HFF-Myc (cell line): ENCODE data around the gene UBE2U.

Experiments
- DNase-seq: peaks from one replicate; pipeline ENCODE4 v3.0.0-alpha.2; 2011; ENCODE audit warnings: low read depth; ENCODE audit errors: extremely low read depth
- H3K4me3 ChIP-seq: replicated peaks from 2 replicates; pipeline ENCODE4 v1.5.1; 2011; ENCODE audit warnings: low read depth, mild to moderate bottlenecking, control low read depth, low read length
- TF ChIP-seq, protein P1 (sequence below): IDR thresholded peaks from 2 replicates; pipeline ENCODE4 v1.5.1; 2012; ENCODE audit warnings: mild to moderate bottlenecking, low read depth, low read length, control low read depth; ENCODE audit errors: missing control alignments

UBE2U gene

DNA sequence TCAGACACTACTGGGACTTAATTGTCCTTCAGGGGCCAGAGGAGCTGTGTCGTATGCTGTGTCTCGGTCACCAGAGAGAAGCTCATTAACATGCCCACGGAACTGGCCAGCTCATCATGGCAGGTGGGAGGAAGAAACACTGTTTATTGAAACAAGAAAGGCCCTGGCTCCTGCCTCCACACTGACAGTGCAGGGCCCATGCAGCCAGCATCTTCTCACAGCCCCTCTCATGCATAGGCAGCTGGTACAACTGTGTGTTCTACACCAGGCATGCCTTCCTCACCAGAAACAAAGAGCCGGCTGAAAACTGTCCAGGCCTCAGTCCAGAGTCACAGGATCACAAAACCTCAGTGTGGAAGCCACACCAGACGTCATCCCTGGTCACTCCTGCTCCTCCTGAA is 106.0 kb downstream of the UBE2U start:
- TF ChIP-seq, protein P1, sequence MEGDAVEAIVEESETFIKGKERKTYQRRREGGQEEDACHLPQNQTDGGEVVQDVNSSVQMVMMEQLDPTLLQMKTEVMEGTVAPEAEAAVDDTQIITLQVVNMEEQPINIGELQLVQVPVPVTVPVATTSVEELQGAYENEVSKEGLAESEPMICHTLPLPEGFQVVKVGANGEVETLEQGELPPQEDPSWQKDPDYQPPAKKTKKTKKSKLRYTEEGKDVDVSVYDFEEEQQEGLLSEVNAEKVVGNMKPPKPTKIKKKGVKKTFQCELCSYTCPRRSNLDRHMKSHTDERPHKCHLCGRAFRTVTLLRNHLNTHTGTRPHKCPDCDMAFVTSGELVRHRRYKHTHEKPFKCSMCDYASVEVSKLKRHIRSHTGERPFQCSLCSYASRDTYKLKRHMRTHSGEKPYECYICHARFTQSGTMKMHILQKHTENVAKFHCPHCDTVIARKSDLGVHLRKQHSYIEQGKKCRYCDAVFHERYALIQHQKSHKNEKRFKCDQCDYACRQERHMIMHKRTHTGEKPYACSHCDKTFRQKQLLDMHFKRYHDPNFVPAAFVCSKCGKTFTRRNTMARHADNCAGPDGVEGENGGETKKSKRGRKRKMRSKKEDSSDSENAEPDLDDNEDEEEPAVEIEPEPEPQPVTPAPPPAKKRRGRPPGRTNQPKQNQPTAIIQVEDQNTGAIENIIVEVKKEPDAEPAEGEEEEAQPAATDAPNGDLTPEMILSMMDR, result no peak
- no peak overlapping the region for H3K4me3 ChIP-seq
- DNase-seq, result no peak

DNA sequence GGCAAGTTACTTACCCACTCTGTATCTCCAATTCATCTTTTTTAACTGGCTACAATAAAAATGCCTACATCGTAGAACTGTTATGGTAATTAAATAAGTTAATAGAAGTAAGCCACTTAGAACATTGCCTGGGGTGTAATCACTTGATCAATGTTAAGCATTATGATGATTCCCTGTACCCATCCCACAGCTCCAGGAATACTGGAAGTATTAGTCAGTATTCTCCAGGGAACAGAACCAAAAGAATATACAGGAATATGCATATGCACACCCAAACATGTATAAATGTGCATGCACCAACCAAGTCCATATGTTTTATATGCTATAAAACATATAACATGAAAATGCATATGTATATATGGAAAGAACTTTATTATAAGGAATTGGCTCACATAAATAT is 107.3 kb downstream of the UBE2U start:
- DNase-seq, result no peak
- no peak overlapping the region for H3K4me3 ChIP-seq
- TF ChIP-seq, protein P1, result no peak

DNA sequence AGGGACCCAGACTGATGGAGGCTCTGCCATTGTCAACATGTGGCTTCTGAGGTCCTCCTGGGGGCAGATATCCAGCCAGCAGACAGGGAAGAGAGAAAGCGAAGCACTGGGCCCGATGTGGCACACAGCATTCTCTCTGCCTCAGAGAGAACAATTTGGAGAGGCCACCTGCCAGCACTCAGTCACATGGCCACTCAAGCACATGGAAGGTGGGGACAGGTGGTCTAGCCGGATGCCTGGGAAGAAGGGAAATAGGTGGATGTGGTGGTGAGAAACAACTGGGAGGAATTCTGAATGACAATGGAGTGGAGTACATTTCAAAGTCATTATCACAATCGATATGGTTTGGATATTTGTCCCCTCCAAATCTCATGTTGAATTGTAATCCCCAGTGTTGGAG is 109.0 kb downstream of the UBE2U start:
- no peak overlapping the region for H3K4me3 ChIP-seq
- no peak for DNase-seq
- TF ChIP-seq, protein P1, result no peak

DNA sequence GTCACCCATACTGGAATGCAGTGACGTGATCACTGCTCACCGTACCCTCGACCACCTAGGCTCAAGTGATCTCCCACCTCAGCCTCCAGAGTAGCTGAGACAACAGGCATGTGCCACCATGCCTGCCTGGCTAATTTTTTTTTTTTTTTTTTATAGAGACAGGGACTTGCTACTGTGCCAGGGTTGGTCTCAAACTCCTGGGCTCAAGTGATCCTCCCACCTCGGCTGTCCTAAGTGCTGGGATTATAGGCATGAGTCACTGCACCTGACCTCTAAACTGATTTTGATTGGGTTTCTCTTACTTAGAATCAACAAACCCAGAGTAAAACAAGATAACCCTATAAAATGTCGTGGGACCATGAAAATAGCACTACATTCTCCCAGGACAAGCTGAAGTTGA is 112.0 kb downstream of the UBE2U start:
- no peak overlapping the region for H3K4me3 ChIP-seq
- TF ChIP-seq, protein P1, result no peak
- no peak for DNase-seq
